Upper lobe of left lung (tissue), 4 donors: ENCODE results near the gene CASS4.

Experiments
- CTCF ChIP-seq, 6 experiments: fragments of 450-650 bp in 4 of 6; fragments of 200-600 bp in 2 of 6; sonication (generic) in 2 of 6; IDR thresholded peaks; one replicate each; pipeline ENCODE4 v1.5.1; 2016 to 2019; ENCODE audit warnings: antibody characterized with exemption in 6 of 6
- POLR2A ChIP-seq, 4 donors: fragments of 450-650 bp; IDR thresholded peaks; one replicate each; pipeline ENCODE4 v1.5.1; 2016 to 2017; ENCODE audit warnings: antibody characterized with exemption in 4 of 4, mild to moderate bottlenecking in 2 of 4
- POLR2AphosphoS5 ChIP-seq, 2 donors: sonication (generic); formaldehyde crosslinking; IDR thresholded peaks; one replicate each; pipeline ENCODE4 v1.5.1; 2017; ENCODE audit warnings: antibody characterized with exemption in 2 of 2

- TF ChIP-seq CTCF (IDR thresholded peaks at IDR 0.05): no peak
- no peak for TF ChIP-seq POLR2AphosphoS5 (IDR thresholded peaks at IDR 0.05)
- no peak for TF ChIP-seq POLR2A (IDR thresholded peaks at IDR 0.05)
These were observed 31.7 kb upstream of the CASS4 start for GRCh38 chr20:56380375-56380774.
